HCT116 (cell line): ENCODE data around the gene MSI2. TPM values are rescaled to one million over a fixed set of nuclear protein-coding genes. Genes with fewer than 3 reads are reported as not detected.

ENCODE experiments used
- ATAC-seq: fragments of 200-7000 bp; cut with Tn5 transposase; 2 replicates; pipeline ENCODE4 v1.9.1; 2020; ENCODE audit warnings: mild to moderate bottlenecking, moderate library complexity
- BruUV-seq: library from RNA; stranded (reverse); fragments of 400-500 nt; replicated peaks from 2 replicates; lab custom pipeline; 2021; lab: Mats Ljungman, UMichigan
- CTCF ChIA-PET: fragments of 300-600 bp; sonication (Branson Sonifier 250); formaldehyde crosslinking; loops from one replicate; lab custom pipeline; 2021; ENCODE audit warnings: antibody characterized with exemption; lab: Charles Lee
- POLR2A ChIA-PET: fragments of 300-600, 350-600 bp; sonication (Branson Sonifier 250); formaldehyde crosslinking; loops from one replicate; lab custom pipeline; 2021; ENCODE audit warnings: antibody characterized with exemption; lab: Charles Lee
- RAD21 ChIA-PET, 2 experiments: fragments of 300-600 bp; sonication (Branson Sonifier 250); formaldehyde crosslinking; loops; one replicate each; lab custom pipeline; 2023; ENCODE audit warnings: low total read pairs in 2 of 2; ENCODE audit not compliant: uncharacterized antibody in 2 of 2, unreplicated experiment in 2 of 2, low non-redundant PET in 1 of 2; lab: Charles Lee
- DNase-seq: peaks from one replicate; pipeline ENCODE4 v3.0.0-alpha.2; 2010; ENCODE audit warnings: low read depth, low spot score
- H2AFZ ChIP-seq: fragments of 200-600 bp; shearing (Covaris generic), sonication (generic); 2 replicates; pipeline ENCODE4 v1.6.1; 2017; ENCODE audit warnings: low read depth, mixed run types, mixed read lengths, antibody characterized with exemption, low read length; ENCODE audit not compliant: poor library complexity, severe bottlenecking
- H3K27ac ChIP-seq: 2 replicates; pipeline ENCODE4 v1.5.1; 2012; ENCODE audit warnings: low read depth, low read length
- H3K27me3 ChIP-seq: fragments of 200-600 bp; sonication (generic); 2 replicates; pipeline ENCODE4 v1.6.1; 2016; ENCODE audit warnings: mixed run types, low read length, mixed read lengths; ENCODE audit not compliant: insufficient read depth
- H3K36me3 ChIP-seq, 2 experiments: fragments of 200-500 bp in 1 of 2; fragments of 200-600 bp in 1 of 2; sonication (Bioruptor generic) in 1 of 2; sonication (generic) in 1 of 2; 2 replicates each; pipeline versions ENCODE4 v1.5.1 to v1.6.1; 2014 to 2016; ENCODE audit warnings: low read length in 2 of 2, inconsistent platforms in 1 of 2, mixed read lengths in 1 of 2, mixed run types in 1 of 2; ENCODE audit not compliant: insufficient read depth in 2 of 2, control insufficient read depth in 1 of 2
- H3K4me1 ChIP-seq, 2 experiments: fragments of 200-600 bp in 1 of 2; sonication (generic) in 1 of 2; 2 replicates each; pipeline versions ENCODE4 v1.5.1 to v1.6.1; 2012 to 2017; ENCODE audit warnings: low read length in 2 of 2, inconsistent platforms in 1 of 2, mild to moderate bottlenecking in 1 of 2, mixed read lengths in 1 of 2, mixed run types in 1 of 2, moderate library complexity in 1 of 2; ENCODE audit not compliant: insufficient read depth in 2 of 2, control insufficient read depth in 1 of 2
- H3K4me2 ChIP-seq: fragments of 200-600 bp; sonication (generic); 2 replicates; pipeline ENCODE4 v1.6.1; 2017; ENCODE audit warnings: mixed run types, low read length, mixed read lengths
- H3K4me3 ChIP-seq, 2 experiments: fragments of 200-600 bp in 1 of 2; sonication (generic) in 1 of 2; replicated peaks in 1 of 2; 2 replicates each; pipeline ENCODE4 v1.5.1; 2011 to 2016; ENCODE audit warnings: low read length in 2 of 2, control low read depth in 1 of 2, low read depth in 1 of 2, mild to moderate bottlenecking in 1 of 2, mixed read lengths in 1 of 2, mixed run types in 1 of 2
- H3K79me2 ChIP-seq: fragments of 200-600 bp; sonication (generic); 2 replicates; pipeline ENCODE4 v1.6.1; 2017; ENCODE audit warnings: mild to moderate bottlenecking, mixed run types, low read length, moderate library complexity, mixed read lengths; ENCODE audit not compliant: insufficient read depth
- H3K9ac ChIP-seq: fragments of 200-600 bp; sonication (generic); 2 replicates; pipeline ENCODE4 v1.6.1; 2016; ENCODE audit warnings: low read length, mixed read lengths
- H3K9me2 ChIP-seq: fragments of 200-600 bp; sonication (generic), shearing (Covaris generic); 2 replicates; pipeline ENCODE4 v1.6.1; 2017; ENCODE audit warnings: mixed run types, mild to moderate bottlenecking, moderate library complexity; ENCODE audit not compliant: insufficient read depth
- H3K9me3 ChIP-seq, 2 experiments: fragments of 200-500 bp in 1 of 2; fragments of 200-600 bp in 1 of 2; sonication (Bioruptor generic) in 1 of 2; sonication (generic) in 1 of 2; 2 replicates each; pipeline ENCODE4 v1.6.1; 2014 to 2017; ENCODE audit warnings: low read length in 2 of 2, mixed read lengths in 2 of 2, inconsistent platforms in 1 of 2, low read depth in 1 of 2, mild to moderate bottlenecking in 1 of 2, mixed run types in 1 of 2, moderate library complexity in 1 of 2; ENCODE audit not compliant: control insufficient read depth in 1 of 2, insufficient read depth in 1 of 2
- H4K20me1 ChIP-seq: fragments of 200-600 bp; sonication (generic), shearing (Covaris generic); 2 replicates; pipeline ENCODE4 v1.6.1; 2017; ENCODE audit warnings: mixed run types, mild to moderate bottlenecking, moderate library complexity; ENCODE audit not compliant: insufficient read depth
- CBX3 ChIP-seq: IDR thresholded peaks from 2 replicates; pipeline ENCODE4 v1.6.1; 2012; ENCODE audit warnings: low read depth
- CEBPB ChIP-seq: IDR thresholded peaks from 2 replicates; pipeline ENCODE4 v1.6.1; 2012; ENCODE audit warnings: low read depth
- JUND ChIP-seq: IDR thresholded peaks from 2 replicates; pipeline ENCODE4 v1.6.1; 2012
- POLR2A ChIP-seq: IDR thresholded peaks from 2 replicates; pipeline ENCODE4 v1.7.0; 2011; ENCODE audit warnings: borderline replicate concordance; ENCODE audit not compliant: insufficient read depth, insufficient read length; ENCODE audit errors: extremely low read depth
- RAD21 ChIP-seq: IDR thresholded peaks from 2 replicates; pipeline ENCODE4 v1.6.1; 2012; ENCODE audit warnings: low read depth, mild to moderate bottlenecking
- SIN3A ChIP-seq: IDR thresholded peaks from 2 replicates; pipeline ENCODE4 v1.6.1; 2012; ENCODE audit warnings: low read depth
- SRF ChIP-seq: IDR thresholded peaks from 2 replicates; pipeline ENCODE4 v1.6.1; 2012; ENCODE audit warnings: low read depth
- intact Hi-C: fragments of 100-400 bp; cut with micrococcal nuclease; formaldehyde crosslinking; loops from 2 replicates; pipeline ENCODE4 v1.10.0; 2022
- total RNA-seq: library from RNA; stranded (reverse); gene quantifications from one replicate; pipeline ENCODE4 v1.2.1, GENCODE V29; 2021; ENCODE audit not compliant: unreplicated experiment
- TF ChIP-seq, protein P1 (sequence below): IDR thresholded peaks from 2 replicates; pipeline ENCODE4 v1.6.1; 2012
- TF ChIP-seq, protein P2 (sequence below): IDR thresholded peaks from 2 replicates; pipeline ENCODE4 v1.6.1; 2011; ENCODE audit warnings: mild to moderate bottlenecking, low read length, moderate library complexity; ENCODE audit not compliant: insufficient replicate concordance; ENCODE audit errors: extremely low read depth

Gene MSI2
- total RNA-seq, 1 experiment from 2014 or later, result 137 TPM

DNA sequence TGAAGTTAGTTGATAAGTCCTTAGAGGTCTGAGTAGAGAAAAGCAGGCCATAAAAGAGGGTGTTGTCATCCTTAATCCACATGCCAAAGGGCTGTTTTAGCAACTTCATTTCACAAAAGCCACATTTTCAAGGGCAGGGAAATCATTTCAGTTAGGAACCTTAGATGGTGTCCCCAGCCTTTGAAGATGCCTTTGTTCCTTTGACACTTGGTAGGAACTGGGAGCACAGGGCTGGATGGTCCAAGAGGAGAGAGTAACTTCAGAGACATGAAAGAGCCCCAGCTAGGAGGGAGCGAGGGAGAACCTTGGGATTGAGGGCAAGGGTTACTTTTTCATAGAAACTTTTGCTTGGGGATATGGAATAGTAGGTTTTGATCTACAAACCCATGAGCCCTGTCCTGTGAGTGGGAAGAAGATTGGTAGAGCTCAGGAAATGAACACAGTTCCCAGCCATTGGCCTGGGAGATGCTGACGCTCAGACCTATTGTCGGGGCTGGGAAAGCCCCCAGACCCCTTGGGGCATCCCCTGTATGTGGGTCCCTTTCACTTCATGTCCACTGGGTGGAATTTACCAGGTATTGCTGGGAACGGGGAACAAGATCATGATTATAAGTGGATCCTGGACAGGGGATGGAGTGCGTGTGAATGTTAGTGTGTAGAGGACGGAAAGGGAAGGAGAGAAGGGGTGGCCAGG, 18.9 kb downstream of the MSI2 start:
- POLR2A ChIA-PET, result no interaction called here
- no peak overlapping the region for H3K27ac ChIP-seq
- H3K4me1 ChIP-seq, result no peaks in the 10 kb centered on the region
- no peak overlapping the region for H3K4me3 ChIP-seq
- H3K4me2 ChIP-seq, result no peak overlapping the region
- no peaks in the 10 kb centered on the region for H4K20me1 ChIP-seq
- no peaks in the 10 kb centered on the region for H3K27me3 ChIP-seq
- H2AFZ ChIP-seq, result no peak overlapping the region
- no peaks in the 10 kb centered on the region for H3K9me2 ChIP-seq
- no peak overlapping the region for H3K9ac ChIP-seq
- RAD21 ChIA-PET, result no interaction called here
- intact Hi-C loops, result no loop called here
- no peaks in the 10 kb centered on the region for H3K9me3 ChIP-seq
- TF ChIP-seq, protein P1, sequence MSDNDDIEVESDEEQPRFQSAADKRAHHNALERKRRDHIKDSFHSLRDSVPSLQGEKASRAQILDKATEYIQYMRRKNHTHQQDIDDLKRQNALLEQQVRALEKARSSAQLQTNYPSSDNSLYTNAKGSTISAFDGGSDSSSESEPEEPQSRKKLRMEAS, result no peak
- no peak for TF ChIP-seq RAD21
- no peak for TF ChIP-seq JUND
- no peak for TF ChIP-seq SRF
- no peak for TF ChIP-seq CBX3
- no peak for TF ChIP-seq CEBPB
- TF ChIP-seq, protein P2, sequence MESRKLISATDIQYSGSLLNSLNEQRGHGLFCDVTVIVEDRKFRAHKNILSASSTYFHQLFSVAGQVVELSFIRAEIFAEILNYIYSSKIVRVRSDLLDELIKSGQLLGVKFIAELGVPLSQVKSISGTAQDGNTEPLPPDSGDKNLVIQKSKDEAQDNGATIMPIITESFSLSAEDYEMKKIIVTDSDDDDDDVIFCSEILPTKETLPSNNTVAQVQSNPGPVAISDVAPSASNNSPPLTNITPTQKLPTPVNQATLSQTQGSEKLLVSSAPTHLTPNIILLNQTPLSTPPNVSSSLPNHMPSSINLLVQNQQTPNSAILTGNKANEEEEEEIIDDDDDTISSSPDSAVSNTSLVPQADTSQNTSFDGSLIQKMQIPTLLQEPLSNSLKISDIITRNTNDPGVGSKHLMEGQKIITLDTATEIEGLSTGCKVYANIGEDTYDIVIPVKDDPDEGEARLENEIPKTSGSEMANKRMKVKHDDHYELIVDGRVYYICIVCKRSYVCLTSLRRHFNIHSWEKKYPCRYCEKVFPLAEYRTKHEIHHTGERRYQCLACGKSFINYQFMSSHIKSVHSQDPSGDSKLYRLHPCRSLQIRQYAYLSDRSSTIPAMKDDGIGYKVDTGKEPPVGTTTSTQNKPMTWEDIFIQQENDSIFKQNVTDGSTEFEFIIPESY, result no peak
- no peak for TF ChIP-seq SIN3A
- TF ChIP-seq POLR2A, result no peak
- H3K36me3 ChIP-seq, result peaks cover under 1 to 34% of the 10 kb centered on the region in 2 experiments; a peak in 3 of 4 replicates
- no TSS peak for BruUV-seq
- ATAC-seq, result no peak
- CTCF ChIA-PET, result no interaction called here
- peaks cover 20% of the 10 kb centered on the region for H3K79me2 ChIP-seq
- no peak for DNase-seq
